Caco-2 (cell line): ENCODE results near the gene SMIM38. TPM values are rescaled to one million over a fixed set of nuclear protein-coding genes. Genes with fewer than 3 reads are reported as not detected.

Experiments used
- BruUV-seq: library from RNA; stranded (reverse); fragments of 400-500 nt; replicated peaks from 2 replicates; lab custom pipeline; 2021; lab: Mats Ljungman, UMichigan
- CTCF ChIA-PET: fragments of 300-600 bp; sonication (Branson Sonifier 250); formaldehyde crosslinking; loops from one replicate; lab custom pipeline; 2022; ENCODE audit warnings: antibody characterized with exemption; lab: Charles Lee
- POLR2A ChIA-PET: fragments of 300-600 bp; sonication (Branson Sonifier 250); formaldehyde crosslinking; loops from one replicate; lab custom pipeline; 2022; ENCODE audit warnings: antibody characterized with exemption; lab: Charles Lee
- DNase-seq, 2 experiments: peaks; one replicate each; pipeline versions ENCODE4 v3.0.0 to v3.0.0-alpha.2; 2020 to 2022
- H3K27me3 ChIP-seq: replicated peaks from 2 replicates; pipeline ENCODE4 v1.6.0; 2011; ENCODE audit warnings: low read length; ENCODE audit not compliant: control insufficient read depth, insufficient read depth
- H3K36me3 ChIP-seq: 2 replicates; pipeline ENCODE4 v1.5.1; 2011; ENCODE audit warnings: low read length; ENCODE audit not compliant: control insufficient read depth, insufficient read depth
- H3K4me1 ChIP-seq: fragments of 250-450 bp; sonication (Bioruptor Pico); 2 replicates; pipeline ENCODE4 v1.5.1; 2020; ENCODE audit warnings: mild to moderate bottlenecking
- H3K4me3 ChIP-seq: 2 replicates; pipeline ENCODE4 v1.5.1; 2011; ENCODE audit warnings: low read depth, mild to moderate bottlenecking, control low read depth, low read length
- H3K9me3 ChIP-seq: fragments of 250-450 bp; sonication (Bioruptor Pico); 2 replicates; pipeline ENCODE4 v1.5.1; 2020; ENCODE audit warnings: mild to moderate bottlenecking, moderate library complexity
- H3K27ac Mint-ChIP-seq: one replicate; pipeline ENCODE4 v1.8.0; 2022; ENCODE audit warnings: mixed read lengths; ENCODE audit not compliant: unreplicated experiment
- H3K27me3 Mint-ChIP-seq: one replicate; pipeline ENCODE4 v1.8.0; 2022; ENCODE audit warnings: mixed read lengths; ENCODE audit not compliant: insufficient read depth, unreplicated experiment
- H3K36me3 Mint-ChIP-seq: one replicate; pipeline ENCODE4 v1.8.0; 2022; ENCODE audit warnings: mild to moderate bottlenecking, mixed read lengths; ENCODE audit not compliant: insufficient read depth, unreplicated experiment
- H3K4me1 Mint-ChIP-seq: one replicate; pipeline ENCODE4 v1.8.0; 2022; ENCODE audit warnings: low read depth, mixed read lengths; ENCODE audit not compliant: unreplicated experiment
- H3K4me3 Mint-ChIP-seq: one replicate; pipeline ENCODE4 v1.8.0; 2022; ENCODE audit warnings: mild to moderate bottlenecking, moderate library complexity, mixed read lengths; ENCODE audit not compliant: unreplicated experiment
- H3K9me3 Mint-ChIP-seq: one replicate; pipeline ENCODE4 v1.8.0; 2022; ENCODE audit warnings: mixed read lengths; ENCODE audit not compliant: unreplicated experiment
- CTCF ChIP-seq, 2 experiments: fragments of 200-600 bp in 1 of 2; IDR thresholded peaks; 1 replicate in 1 of 2; 2 replicates in 1 of 2; pipeline versions ENCODE4 v1.5.1 to v1.8.0; 2011 to 2022; ENCODE audit warnings: antibody characterized with exemption in 1 of 2, control low read depth in 1 of 2, inconsistent platforms in 1 of 2, low read depth in 1 of 2, low read length in 1 of 2, mild to moderate bottlenecking in 1 of 2, moderate library complexity in 1 of 2; ENCODE audit not compliant: insufficient read depth in 1 of 2, severe bottlenecking in 1 of 2, unreplicated experiment in 1 of 2
- intact Hi-C: fragments of 100-400 bp; cut with micrococcal nuclease; formaldehyde crosslinking; loops from one replicate; pipeline ENCODE4 v1.10.0; 2022; ENCODE audit not compliant: unreplicated experiment
- total RNA-seq: library from RNA; stranded (reverse); gene quantifications from 2 replicates; pipeline ENCODE4 v1.2.3, GENCODE V29; 2022

The SMIM38 gene
- total RNA-seq, 1 experiment from 2014 or later, result 0.66 TPM

- Histone ChIP-seq H3K9me3 (no peaks in the 10 kb centered on the region), H3K4me1 (peaks cover 19% of the 10 kb centered on the region), H3K4me3 (no peak overlapping the region), H3K27me3 (no peaks in the 10 kb centered on the region), H3K36me3 (no peaks in the 10 kb centered on the region)
- CTCF ChIA-PET, result interaction anchor here (0.6 to 1.9 kb wide), 3 partner anchors 25 to 483 kb away, joined by 3 to 5 read pairs (median 4); no protein-coding TSS in a partner anchor
- Mint-ChIP-seq H3K36me3 (peaks cover 5% of the 10 kb centered on the region), H3K9me3 (no peaks in the 10 kb centered on the region), H3K27me3 (no peaks in the 10 kb centered on the region), H3K4me3 (peak overlapping the region; percentile 32), H3K4me1 (peaks cover 15% of the 10 kb centered on the region), H3K27ac (peak overlapping the region; percentile 66)
- TF ChIP-seq CTCF (IDR thresholded peaks at IDR 0.05; ENCODE audit: insufficient read depth in 1 of 2, low read depth in 1 of 2, low read length in 1 of 2, severe bottlenecking in 1 of 2, unreplicated experiment in 1 of 2), result no peak
- DNase-seq, result peak; percentile 58 to 73
- POLR2A ChIA-PET, result interaction anchor here (0.6 kb wide), 1 partner anchor 17 kb away, joined by 4 read pairs; no protein-coding TSS in a partner anchor
- intact Hi-C loops, result no loop called here
- BruUV-seq, result no TSS peak
Observed at GRCh38 chr11:69156673-69157155, 979 bp downstream of the SMIM38 start.

GRCh38 chr11:69157156-69157821 lies 1.6 kb downstream of the SMIM38 start:
- Mint-ChIP-seq H3K27ac (peak overlapping the region; percentile 66), H3K4me1 (peaks cover 15% of the 10 kb centered on the region), H3K9me3 (no peaks in the 10 kb centered on the region), H3K4me3 (peak overlapping the region; percentile 32), H3K27me3 (no peaks in the 10 kb centered on the region), H3K36me3 (peaks cover 5% of the 10 kb centered on the region)
- no TSS peak for BruUV-seq
- H3K36me3 ChIP-seq, result no peaks in the 10 kb centered on the region
- ChIA-PET POLR2A (no interaction called here), CTCF (interaction anchor here (0.6 to 1.9 kb wide), 3 partner anchors 25 to 482 kb away, joined by 3 to 5 read pairs (median 4); no protein-coding TSS in a partner anchor)
- H3K4me1 ChIP-seq, result peaks cover 19% of the 10 kb centered on the region
- intact Hi-C loops, result no loop called here
- no peaks in the 10 kb centered on the region for H3K27me3 ChIP-seq
- no peaks in the 10 kb centered on the region for H3K9me3 ChIP-seq
- no peak for TF ChIP-seq CTCF (IDR thresholded peaks at IDR 0.05; ENCODE audit: insufficient read depth in 1 of 2, low read depth in 1 of 2, low read length in 1 of 2, severe bottlenecking in 1 of 2, unreplicated experiment in 1 of 2)
- no peak overlapping the region for H3K4me3 ChIP-seq
- peak; percentile 36 to 41 for DNase-seq

- no peaks in the 10 kb centered on the region for H3K27me3 ChIP-seq
- DNase-seq, result peak in 1 of 2 experiments; percentile 34
- ChIA-PET POLR2A (no interaction called here), CTCF (interaction anchor here (1.2 kb wide), 1 partner anchor 27 kb away, joined by 3 read pairs; no protein-coding TSS in a partner anchor)
- intact Hi-C loops, result no loop called here
- H3K27ac Mint-ChIP-seq, result no peak overlapping the region
- H3K9me3 Mint-ChIP-seq, result peaks cover 2% of the 10 kb centered on the region
- no peaks in the 10 kb centered on the region for H3K27me3 Mint-ChIP-seq
- no TSS peak for BruUV-seq
- no peak overlapping the region for H3K4me3 Mint-ChIP-seq
- no peaks in the 10 kb centered on the region for H3K36me3 ChIP-seq
- H3K9me3 ChIP-seq, result 0 out of 2 replicates have a peak, but pooled peaks cover under 1% of the 10 kb centered on the region
- peaks cover 5% of the 10 kb centered on the region for H3K36me3 Mint-ChIP-seq
- no peak for TF ChIP-seq CTCF (IDR thresholded peaks at IDR 0.05; ENCODE audit: insufficient read depth in 1 of 2, low read depth in 1 of 2, low read length in 1 of 2, severe bottlenecking in 1 of 2, unreplicated experiment in 1 of 2)
- peaks cover 15% of the 10 kb centered on the region for H3K4me1 Mint-ChIP-seq
- H3K4me1 ChIP-seq, result peaks cover 19% of the 10 kb centered on the region
- no peak overlapping the region for H3K4me3 ChIP-seq
Observed at GRCh38 chr11:69157822-69158231, 2.1 kb downstream of the SMIM38 start.
